Amniotic stem cell (primary cell): ENCODE measurements around the gene APOBR.
A peak's percentile ranks its signal among the peaks of the same experiment; 100 is the strongest.
"Not testable (repeated sequence)": the region's sequence is repeated elsewhere in the genome, so short reads cannot be mapped to it uniquely, and the experiment has no call there.

Experiments used
- DNase-seq: peaks from one replicate; lab custom pipeline; 2025; lab: John Stamatoyannopoulos, UW

APOBR gene

GRCh38 chr16:28494121-28494851 is at the start of gene APOBR:
Gene APOBR (plus strand): TSS chr16:28494643. CDS start chr16:28494682, 39 bp downstream.
- DNase-seq, result no peak

- not testable (repeated sequence) for DNase-seq
Observed at GRCh38 chr16:28446388-28446787, 48.1 kb upstream of the APOBR start.

GRCh38 chr16:28447081-28447480 is 47.4 kb upstream of the APOBR start:
- not testable (repeated sequence) for DNase-seq

DNA sequence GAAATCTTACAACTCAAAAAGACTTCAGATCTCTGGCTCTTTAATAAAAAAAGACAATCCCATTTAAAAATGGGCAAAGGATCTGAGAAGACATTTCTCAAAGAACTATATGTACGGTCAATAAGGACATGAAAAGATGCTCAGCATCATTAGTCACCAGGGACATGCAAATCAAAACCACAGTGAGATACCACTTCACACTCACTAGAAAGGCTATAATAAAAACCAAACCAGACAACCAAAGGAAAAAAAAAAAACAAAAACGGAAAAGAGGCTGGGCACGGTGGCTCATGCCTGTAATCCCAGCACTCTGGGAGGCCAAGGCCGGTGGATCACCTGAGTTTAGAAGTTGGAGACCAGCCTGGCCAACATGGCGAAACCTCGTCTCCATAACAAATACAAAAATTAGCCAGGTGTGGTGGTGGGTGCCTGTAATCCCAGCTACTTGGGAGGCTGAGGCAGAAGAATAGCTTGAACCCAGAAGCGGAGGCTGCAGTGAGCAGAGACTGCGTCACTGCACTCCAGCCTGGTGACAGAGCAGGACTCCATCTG is 20.7 kb upstream of the APOBR start:
- DNase-seq, result no peak

- DNase-seq, result no peak
Observed at GRCh38 chr16:28475221-28475620, 19.2 kb upstream of the APOBR start.

DNA sequence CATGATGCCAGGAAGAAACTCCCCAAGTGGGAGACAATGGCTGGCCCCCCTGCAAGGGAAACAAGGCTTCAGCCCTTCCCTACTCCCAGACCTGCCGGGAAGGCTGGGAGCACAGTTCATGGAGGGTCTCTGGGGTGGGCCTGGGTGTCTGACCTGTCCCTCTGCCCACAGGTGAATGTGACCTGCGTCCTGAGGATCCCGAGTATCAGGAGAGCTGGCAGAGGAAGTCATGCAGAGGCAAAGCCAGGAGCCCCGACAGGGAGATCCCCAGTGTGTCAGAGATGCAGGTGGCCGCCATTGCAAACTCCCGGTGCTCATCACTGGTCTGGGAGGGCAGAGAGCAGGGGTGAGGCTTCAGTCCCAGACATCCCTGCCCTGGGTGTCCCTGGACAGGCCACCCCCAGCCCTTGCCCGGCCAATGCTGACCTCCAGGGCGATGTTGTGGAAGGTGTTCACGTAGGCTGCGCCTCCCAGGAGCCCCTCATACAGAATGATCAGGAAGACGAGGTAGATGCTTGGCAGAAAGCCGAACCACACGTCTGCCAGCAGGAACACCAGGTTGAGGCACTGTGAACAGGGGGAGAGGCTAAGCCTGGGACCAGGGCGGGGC is 17.0 kb upstream of the APOBR start:
- DNase-seq, result no peak

DNA sequence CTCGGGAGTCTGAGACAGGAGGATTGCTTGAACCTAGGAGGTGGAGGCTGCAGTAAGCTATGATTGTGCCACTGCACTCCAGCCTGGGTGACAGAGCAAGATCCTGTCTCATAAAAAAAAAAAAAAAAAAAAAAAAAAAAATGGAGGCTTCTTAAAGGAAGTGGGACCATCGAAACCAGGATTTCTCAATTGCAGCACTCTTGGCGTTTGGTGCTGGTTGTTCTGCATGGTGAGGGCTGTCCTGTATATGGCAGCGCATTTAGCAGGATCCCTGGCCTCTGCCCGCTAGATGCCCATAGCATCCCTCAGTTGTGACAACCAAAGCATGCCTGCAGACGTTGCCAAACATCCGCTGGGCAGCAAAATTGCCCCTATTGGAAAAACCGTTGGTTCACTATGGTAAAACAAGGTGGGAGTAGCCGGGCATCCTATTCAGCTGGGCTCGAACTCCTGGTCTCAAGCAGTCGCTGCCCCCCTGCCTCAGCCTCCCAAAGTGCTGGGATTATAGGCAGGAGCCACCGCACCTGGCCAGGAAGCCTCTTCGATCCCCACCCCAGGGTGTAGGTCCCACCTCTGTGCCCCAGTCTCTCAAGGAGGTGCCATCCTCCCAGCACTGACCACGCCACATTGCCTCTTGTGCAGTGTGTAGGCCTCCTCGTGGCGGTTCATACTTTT is 15.8 kb upstream of the APOBR start:
- no peak for DNase-seq

DNA sequence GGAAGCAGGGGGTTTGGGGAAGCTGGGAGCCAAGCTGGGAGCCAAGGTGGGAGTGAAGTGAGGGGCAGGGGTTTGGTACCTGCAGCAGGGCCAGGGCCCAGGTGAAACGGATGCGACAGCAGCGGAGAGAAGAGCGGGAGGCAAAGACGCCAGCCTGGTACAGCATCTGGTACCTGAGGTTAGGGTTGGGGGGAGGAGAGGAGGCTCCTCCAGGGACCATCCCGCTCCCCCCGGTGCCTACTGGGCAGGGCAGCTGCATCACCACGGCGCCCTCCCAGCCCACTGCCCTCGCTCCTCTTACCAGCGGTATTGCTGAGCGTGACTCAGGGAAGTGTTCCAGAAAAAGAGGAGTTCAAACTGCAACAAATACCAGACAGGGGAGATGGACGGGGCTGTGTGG is 12.4 kb upstream of the APOBR start:
- no peak for DNase-seq

DNA sequence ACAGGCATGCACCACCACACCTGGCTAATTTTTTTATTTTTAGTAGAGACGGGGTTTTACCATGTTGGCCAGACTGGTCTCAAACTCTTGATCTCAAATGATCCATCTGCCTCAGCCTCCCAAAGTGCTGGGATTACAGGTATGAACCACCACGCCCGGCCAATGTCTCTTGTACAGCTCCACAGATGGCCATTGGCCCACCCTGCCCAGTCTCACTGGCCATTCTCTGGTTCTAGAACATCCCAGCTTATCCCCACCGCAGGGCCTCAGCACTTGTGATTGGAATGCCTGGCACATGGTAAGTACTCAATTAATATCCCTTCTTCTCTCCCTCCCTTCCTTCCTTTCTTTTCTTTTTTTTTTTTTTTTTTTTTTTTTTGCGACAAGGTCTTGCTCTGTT is 11.1 kb upstream of the APOBR start:
- not testable (repeated sequence) for DNase-seq

GRCh38 chr16:28486266-28486665 is 8.2 kb upstream of the APOBR start:
- DNase-seq, result no peak

GRCh38 chr16:28491230-28491969 is 3.0 kb upstream of the APOBR start:
- peak; percentile 2 for DNase-seq

DNA sequence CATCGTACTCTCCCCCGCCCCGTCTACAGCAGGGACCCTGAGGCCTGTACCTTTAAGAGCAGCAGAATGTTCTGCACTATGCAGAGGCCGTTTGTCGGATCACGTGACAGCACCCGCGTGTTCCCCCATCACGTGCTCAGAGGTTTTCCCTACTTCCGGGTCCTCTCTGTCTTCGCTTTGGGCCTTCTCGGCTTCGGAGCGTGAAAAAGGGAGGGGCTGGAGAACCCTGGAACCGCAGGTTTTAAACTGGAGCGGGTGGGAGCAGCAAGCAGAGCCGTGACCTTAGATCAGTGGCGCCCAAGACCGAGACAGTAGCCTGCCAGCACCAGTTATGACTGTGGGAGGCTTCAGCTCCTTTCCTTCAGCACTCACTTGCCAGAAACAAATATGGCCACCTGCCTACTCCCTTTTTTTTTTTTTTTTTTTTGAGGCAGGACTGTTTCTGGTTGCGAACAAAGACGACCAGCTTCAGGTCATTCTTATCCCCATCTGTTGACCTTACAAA is 2.4 kb upstream of the APOBR start, which contains the start of gene CLN3:
Gene CLN3 (minus strand): TSS at position 105 of the 505 bp plus-strand sequence. CDS start 315 bp downstream, outside the sequence.
- peak; percentile 92 for DNase-seq

- DNase-seq, result no peak
Observed at GRCh38 chr16:28492511-28492910, 1.9 kb upstream of the APOBR start.

DNA sequence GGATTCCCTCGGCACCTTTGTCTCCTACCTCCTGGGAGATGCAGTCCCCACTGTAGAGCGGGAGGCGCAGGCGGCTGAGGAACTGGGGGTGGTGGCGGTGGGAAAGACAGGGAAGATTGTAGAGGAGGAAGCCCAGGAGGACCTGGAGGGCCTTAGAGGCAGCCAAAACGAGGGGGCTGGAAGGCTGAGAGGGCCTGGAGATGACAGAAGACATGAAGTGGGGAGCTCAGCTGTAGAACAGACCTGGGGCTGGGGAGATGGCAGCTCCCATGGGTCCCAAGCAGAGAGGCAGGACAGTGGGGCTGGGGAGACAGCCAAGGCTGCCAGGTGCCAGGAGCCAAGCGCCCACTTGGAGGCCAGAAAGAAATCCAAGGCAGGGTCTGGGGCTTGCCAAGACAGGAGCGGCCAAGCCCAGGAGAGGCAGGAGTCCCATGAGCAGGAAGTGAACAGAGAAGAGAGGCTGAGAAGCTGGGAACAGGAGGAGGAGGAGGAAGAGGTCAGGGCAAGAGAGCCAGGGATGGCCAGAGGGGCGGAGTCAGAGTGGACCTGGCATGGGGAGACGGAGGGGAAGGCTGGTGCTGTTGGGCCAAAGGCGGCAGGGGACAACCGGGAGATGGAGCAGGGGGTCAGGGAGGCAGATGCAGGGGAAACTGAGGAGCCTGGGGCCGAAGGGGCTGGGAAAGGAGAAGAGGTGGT is 803 bp downstream of the APOBR start:
- no peak for DNase-seq

- no peak for DNase-seq
Observed at GRCh38 chr16:28495795-28496749, 1.6 kb downstream of the APOBR start.

- no peak for DNase-seq
Observed at GRCh38 chr16:28496844-28497243, 2.4 kb downstream of the APOBR start.

- DNase-seq, result no peak
Observed at GRCh38 chr16:28497386-28497785, 2.9 kb downstream of the APOBR start.

DNA sequence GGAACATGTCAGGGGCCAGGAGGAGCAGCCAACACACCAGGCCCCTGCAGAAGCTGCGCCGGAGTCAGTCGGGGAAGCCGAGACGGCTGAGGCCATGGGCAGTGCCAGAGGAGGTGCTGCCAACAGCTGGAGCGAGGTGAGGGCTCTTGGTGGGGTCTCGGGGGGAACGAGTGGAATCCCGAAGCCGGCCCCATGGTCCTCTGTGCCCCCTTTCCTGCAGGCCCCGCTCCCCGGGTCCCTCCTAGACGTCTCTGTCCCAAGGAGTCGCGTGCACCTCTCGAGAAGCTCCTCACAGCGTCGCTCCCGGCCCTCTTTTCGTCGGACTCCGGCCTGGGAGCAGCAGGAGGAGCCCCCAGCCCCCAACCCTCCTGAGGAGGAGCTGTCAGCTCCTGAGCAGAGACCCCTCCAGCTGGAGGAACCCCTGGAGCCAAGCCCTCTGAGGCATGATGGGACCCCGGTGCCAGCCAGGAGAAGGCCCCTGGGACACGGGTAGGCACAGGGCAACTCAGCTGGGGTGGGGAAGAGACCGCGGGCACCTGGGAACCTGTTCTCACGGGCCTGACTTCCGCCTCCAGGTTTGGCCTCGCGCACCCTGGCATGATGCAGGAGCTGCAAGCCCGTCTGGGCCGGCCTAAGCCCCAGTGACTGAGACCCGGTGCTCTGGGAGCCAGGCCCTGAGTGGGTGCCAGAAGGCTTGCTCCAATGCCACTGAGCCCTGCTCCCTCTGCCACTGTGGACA is 3.6 kb downstream of the APOBR start:
- DNase-seq, result no peak

GRCh38 chr16:28498666-28499381 is 4.4 kb downstream of the APOBR start:
- DNase-seq, result no peak
